Measurements from ENCODE around the gene TMEM254.

Gene TMEM254

DNA sequence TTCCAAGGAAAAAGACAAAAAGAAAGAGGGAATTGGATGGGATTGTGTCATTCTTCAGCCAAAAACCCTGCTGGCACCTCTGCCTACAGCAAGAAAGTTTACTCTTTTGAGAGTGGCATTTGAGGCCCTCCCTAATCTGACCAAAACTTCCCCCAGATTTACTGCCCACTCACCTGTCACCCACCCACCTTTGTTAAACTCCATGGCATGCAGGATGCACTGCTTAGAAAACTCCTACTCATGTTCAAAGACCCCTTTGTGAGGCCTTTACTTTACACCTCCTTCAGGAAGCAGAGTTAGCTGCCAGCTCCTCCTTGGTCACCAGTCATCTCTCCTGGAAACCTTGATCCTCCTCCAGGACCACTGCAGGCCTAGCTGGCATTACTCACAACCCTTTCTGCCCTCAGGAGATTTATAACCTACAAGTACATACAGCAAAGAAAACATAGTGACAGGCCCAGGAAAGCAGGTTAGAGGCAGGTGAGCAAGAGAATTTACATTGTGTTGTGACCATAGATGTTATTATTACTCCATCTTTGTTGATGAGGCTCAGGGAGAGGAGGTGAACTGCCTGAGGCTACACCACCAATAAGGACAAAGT lies 43.7 kb downstream of the TMEM254 start:
- Histone ChIP-seq H3K27me3 (ENCODE audit: low read depth, low read length) (no peaks in the 10 kb centered on the region), H2AFZ (ENCODE audit: low read depth, low read length) (no peak overlapping the region), H3K79me2 (ENCODE audit: low read length) (no peaks in the 10 kb centered on the region), H3K36me3 (replicated peaks; ENCODE audit: low read depth, low read length) (no peaks in the 10 kb centered on the region), H3K4me2 (ENCODE audit: low read length) (no peak overlapping the region), H3K9me3 (ENCODE audit: insufficient read depth, low read length) (no peaks in the 10 kb centered on the region), H4K20me1 (ENCODE audit: insufficient read depth, low read length) (no peaks in the 10 kb centered on the region), H3K9ac (ENCODE audit: low read length) (no peak overlapping the region), H3K4me1 (ENCODE audit: low read length) (no peaks in the 10 kb centered on the region), H3K27ac (ENCODE audit: low read length) (no peak overlapping the region), H3K4me3 (ENCODE audit: low read length) (no peak overlapping the region)
- no peak for TF ChIP-seq EZH2phosphoT487 (IDR thresholded peaks at IDR 0.05; ENCODE audit: low read depth)
- TF ChIP-seq, protein P1, sequence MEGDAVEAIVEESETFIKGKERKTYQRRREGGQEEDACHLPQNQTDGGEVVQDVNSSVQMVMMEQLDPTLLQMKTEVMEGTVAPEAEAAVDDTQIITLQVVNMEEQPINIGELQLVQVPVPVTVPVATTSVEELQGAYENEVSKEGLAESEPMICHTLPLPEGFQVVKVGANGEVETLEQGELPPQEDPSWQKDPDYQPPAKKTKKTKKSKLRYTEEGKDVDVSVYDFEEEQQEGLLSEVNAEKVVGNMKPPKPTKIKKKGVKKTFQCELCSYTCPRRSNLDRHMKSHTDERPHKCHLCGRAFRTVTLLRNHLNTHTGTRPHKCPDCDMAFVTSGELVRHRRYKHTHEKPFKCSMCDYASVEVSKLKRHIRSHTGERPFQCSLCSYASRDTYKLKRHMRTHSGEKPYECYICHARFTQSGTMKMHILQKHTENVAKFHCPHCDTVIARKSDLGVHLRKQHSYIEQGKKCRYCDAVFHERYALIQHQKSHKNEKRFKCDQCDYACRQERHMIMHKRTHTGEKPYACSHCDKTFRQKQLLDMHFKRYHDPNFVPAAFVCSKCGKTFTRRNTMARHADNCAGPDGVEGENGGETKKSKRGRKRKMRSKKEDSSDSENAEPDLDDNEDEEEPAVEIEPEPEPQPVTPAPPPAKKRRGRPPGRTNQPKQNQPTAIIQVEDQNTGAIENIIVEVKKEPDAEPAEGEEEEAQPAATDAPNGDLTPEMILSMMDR (IDR thresholded peaks at IDR 0.05; ENCODE audit: low read depth, low read length): no peak

DNA sequence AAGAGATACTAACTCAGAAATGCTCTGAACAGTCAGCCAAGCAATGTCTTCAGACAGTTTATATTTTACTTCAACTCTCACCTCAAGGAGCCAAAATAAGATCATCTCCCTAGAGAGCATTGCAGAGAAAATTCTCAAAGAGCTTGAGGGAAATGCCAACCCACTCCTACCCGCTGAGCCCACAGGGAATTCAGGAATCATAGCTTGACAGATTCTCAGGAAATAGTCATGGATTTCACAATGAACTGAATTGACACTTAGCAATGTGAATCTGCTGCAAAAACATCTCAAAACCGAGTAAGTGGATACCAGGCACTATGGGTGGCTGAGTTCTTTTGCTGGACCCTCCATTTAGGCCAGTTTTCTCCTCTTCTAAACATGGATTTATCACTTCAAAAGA lies 44.3 kb downstream of the TMEM254 start:
- Histone ChIP-seq H3K4me1 (ENCODE audit: low read length) (no peaks in the 10 kb centered on the region), H3K9me3 (ENCODE audit: insufficient read depth, low read length) (no peaks in the 10 kb centered on the region), H3K4me2 (ENCODE audit: low read length) (no peak overlapping the region), H2AFZ (ENCODE audit: low read depth, low read length) (no peak overlapping the region), H4K20me1 (ENCODE audit: insufficient read depth, low read length) (no peaks in the 10 kb centered on the region), H3K9ac (ENCODE audit: low read length) (no peak overlapping the region), H3K4me3 (ENCODE audit: low read length) (no peak overlapping the region), H3K27me3 (ENCODE audit: low read depth, low read length) (no peaks in the 10 kb centered on the region), H3K27ac (ENCODE audit: low read length) (no peak overlapping the region), H3K79me2 (ENCODE audit: low read length) (no peaks in the 10 kb centered on the region), H3K36me3 (replicated peaks; ENCODE audit: low read depth, low read length) (no peaks in the 10 kb centered on the region)
- TF ChIP-seq EZH2phosphoT487 (IDR thresholded peaks at IDR 0.05; ENCODE audit: low read depth): no peak
- TF ChIP-seq, protein P1 (IDR thresholded peaks at IDR 0.05; ENCODE audit: low read depth, low read length): no peak

DNA sequence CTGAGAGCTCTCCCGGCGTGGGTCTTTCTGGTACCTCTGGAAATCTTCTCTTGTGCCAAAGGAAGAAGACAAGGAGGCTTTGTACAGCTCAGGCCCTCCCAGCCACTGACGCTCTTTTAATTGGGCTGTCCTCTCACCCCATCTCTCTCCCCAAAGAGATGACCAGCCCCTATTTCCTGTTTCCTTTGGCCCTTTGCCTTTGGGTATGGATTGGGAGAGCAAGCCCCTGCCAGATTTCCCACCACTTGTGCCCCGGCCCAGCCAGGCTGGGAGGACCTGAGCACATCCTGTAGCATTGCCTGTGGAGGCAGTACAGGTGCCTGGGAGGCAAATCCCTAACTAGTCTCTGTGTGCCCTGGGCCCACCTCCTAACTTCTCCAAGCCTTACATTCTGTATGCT lies 48.4 kb downstream of the TMEM254 start:
- H3K9me3 ChIP-seq (ENCODE audit: insufficient read depth, low read length): no peaks in the 10 kb centered on the region
- H3K9ac ChIP-seq (ENCODE audit: low read length): no peak overlapping the region
- no peaks in the 10 kb centered on the region for H3K27me3 ChIP-seq (ENCODE audit: low read depth, low read length)
- H4K20me1 ChIP-seq (ENCODE audit: insufficient read depth, low read length): no peaks in the 10 kb centered on the region
- H3K4me3 ChIP-seq (ENCODE audit: low read length): no peak overlapping the region
- no peaks in the 10 kb centered on the region for H3K4me1 ChIP-seq (ENCODE audit: low read length)
- no peak overlapping the region for H3K27ac ChIP-seq (ENCODE audit: low read length)
- no peak overlapping the region for H3K4me2 ChIP-seq (ENCODE audit: low read length)
- H3K36me3 ChIP-seq (replicated peaks; ENCODE audit: low read depth, low read length): no peaks in the 10 kb centered on the region
- H2AFZ ChIP-seq (ENCODE audit: low read depth, low read length): no peak overlapping the region
- no peaks in the 10 kb centered on the region for H3K79me2 ChIP-seq (ENCODE audit: low read length)
- TF ChIP-seq, protein P1 (IDR thresholded peaks at IDR 0.05; ENCODE audit: low read depth, low read length): no peak
- TF ChIP-seq EZH2phosphoT487 (IDR thresholded peaks at IDR 0.05; ENCODE audit: low read depth): no peak

DNA sequence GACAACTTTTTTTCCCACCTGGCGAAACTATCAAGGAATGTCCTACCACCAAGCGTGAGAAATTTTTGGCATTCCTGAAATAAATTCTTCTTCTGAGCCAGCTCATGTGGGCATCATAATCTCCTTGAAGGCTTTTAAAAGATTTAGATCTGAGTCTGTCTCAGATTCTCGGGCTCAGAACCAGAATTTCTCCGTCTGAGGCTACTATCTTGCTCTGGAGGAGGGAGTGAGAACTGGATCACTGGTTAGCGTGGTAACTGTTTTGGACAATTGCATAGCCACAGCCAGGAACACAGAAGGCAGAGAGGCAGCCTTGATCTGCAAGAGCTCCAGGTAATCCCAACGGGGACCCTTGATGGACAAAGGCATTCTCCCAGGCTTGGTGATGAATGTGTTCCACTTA lies 53.0 kb downstream of the TMEM254 start:
- Histone ChIP-seq H3K4me3 (ENCODE audit: low read length) (no peak overlapping the region), H3K27ac (ENCODE audit: low read length) (no peak overlapping the region), H4K20me1 (ENCODE audit: insufficient read depth, low read length) (no peaks in the 10 kb centered on the region), H3K4me1 (ENCODE audit: low read length) (no peaks in the 10 kb centered on the region), H3K9me3 (ENCODE audit: insufficient read depth, low read length) (no peaks in the 10 kb centered on the region), H3K36me3 (replicated peaks; ENCODE audit: low read depth, low read length) (no peaks in the 10 kb centered on the region), H3K27me3 (ENCODE audit: low read depth, low read length) (no peaks in the 10 kb centered on the region), H3K4me2 (ENCODE audit: low read length) (no peak overlapping the region), H2AFZ (ENCODE audit: low read depth, low read length) (no peak overlapping the region), H3K9ac (ENCODE audit: low read length) (no peak overlapping the region), H3K79me2 (ENCODE audit: low read length) (no peaks in the 10 kb centered on the region)
- TF ChIP-seq EZH2phosphoT487 (IDR thresholded peaks at IDR 0.05; ENCODE audit: low read depth): no peak
- TF ChIP-seq, protein P1 (IDR thresholded peaks at IDR 0.05; ENCODE audit: low read depth, low read length): no peak
